ENCODE results near the gene MRPL36. TPM values are rescaled to one million over a fixed set of nuclear protein-coding genes. Genes with fewer than 3 reads are reported as not detected.

The MRPL36 gene
- polyA plus RNA-seq, 1 experiment: 104 TPM

DNA sequence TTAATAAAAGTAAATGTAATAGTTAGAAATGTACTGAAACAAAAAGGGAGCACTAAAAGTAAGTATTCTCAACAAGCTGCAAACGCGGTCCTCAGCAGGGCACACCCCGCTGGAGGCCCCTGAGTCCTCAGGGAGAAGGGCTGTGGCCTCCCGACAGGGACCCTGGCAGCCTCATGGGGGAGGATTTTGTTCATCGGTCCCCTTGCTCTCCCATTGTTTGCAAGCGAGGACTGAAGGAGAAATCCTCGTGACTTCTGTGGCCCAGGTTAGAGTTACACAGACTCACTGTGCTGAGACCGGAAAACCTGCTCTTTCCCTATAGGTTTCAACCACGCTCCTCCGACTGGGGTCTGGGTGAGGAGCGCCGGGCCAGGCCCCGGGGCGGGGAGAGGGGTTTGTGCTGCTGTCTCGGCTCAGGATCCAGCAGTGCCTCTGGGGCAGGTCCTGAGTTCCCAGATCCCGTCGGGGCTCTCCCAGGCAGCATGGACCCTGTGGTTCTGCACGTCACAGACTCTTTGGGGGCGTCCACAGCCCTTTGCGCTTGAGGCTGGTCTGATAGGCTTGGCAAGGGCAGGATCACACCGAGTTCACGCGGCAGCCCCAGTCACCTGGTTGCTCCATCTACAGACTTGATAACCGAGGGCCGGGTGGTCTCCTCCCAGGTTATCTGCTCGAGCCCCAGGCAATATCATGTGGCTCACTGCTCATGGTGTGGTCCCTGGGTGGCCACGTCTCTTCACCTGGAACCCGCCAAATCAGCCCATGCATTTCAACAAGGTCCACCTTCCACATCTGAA is 38.8 kb downstream of the MRPL36 start:
- CTCF ChIA-PET: interaction anchor here (0.9 to 5.0 kb wide), 3 partner anchors 10 to 280 kb away, joined by 3 to 75 read pairs (median 23); partner anchors contain the start of genes MRPL36 and NDUFS6
- Histone ChIP-seq H3K9me3 (ENCODE audit: control insufficient read depth, insufficient read depth, low read length) (peaks cover 3% of the 10 kb centered on the region; the same call in 1 of the 2 replicates), H3K27me3 (ENCODE audit: control insufficient read depth, insufficient read depth, low read length) (peaks cover 21% of the 10 kb centered on the region), H3K27ac (ENCODE audit: low read depth, low read length) (no peak overlapping the region), H3K4me3 (ENCODE audit: low read depth, low read length) (no peak overlapping the region)
- DNase-seq (ENCODE audit: low read depth, low spot score): no peak
- TF ChIP-seq, protein P1, sequence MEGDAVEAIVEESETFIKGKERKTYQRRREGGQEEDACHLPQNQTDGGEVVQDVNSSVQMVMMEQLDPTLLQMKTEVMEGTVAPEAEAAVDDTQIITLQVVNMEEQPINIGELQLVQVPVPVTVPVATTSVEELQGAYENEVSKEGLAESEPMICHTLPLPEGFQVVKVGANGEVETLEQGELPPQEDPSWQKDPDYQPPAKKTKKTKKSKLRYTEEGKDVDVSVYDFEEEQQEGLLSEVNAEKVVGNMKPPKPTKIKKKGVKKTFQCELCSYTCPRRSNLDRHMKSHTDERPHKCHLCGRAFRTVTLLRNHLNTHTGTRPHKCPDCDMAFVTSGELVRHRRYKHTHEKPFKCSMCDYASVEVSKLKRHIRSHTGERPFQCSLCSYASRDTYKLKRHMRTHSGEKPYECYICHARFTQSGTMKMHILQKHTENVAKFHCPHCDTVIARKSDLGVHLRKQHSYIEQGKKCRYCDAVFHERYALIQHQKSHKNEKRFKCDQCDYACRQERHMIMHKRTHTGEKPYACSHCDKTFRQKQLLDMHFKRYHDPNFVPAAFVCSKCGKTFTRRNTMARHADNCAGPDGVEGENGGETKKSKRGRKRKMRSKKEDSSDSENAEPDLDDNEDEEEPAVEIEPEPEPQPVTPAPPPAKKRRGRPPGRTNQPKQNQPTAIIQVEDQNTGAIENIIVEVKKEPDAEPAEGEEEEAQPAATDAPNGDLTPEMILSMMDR (IDR thresholded peaks at IDR 0.05; ENCODE audit: low read depth, low read length): no peak
- POLR2A ChIA-PET: no interaction called here

DNA sequence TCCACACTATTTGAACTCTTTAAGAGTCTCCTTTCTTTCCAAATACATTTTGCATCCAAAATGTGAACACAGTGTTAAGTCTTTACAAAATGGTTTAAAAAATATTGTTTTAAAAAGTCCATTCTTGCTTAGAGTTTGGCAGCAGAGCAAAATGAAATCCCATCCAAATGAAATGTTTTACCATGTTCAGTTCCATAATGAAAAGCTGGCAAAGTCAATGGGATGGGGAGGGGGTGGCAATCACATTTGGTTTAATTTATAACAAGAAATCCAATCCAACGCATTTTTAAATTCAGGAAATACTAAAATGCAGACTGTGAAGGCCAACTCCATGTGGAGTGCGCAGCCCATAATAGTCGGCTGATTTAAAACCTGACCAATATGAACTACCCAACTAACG is 39.4 kb downstream of the MRPL36 start:
- H3K4me3 ChIP-seq (ENCODE audit: low read depth, low read length): no peak overlapping the region
- ChIA-PET CTCF (interaction anchor here (0.9 kb wide), 1 partner anchor 11 kb away, joined by 3 read pairs; no protein-coding TSS in a partner anchor), POLR2A (no interaction called here)
- peaks cover 21% of the 10 kb centered on the region for H3K27me3 ChIP-seq (ENCODE audit: control insufficient read depth, insufficient read depth, low read length)
- DNase-seq (ENCODE audit: low read depth, low spot score): no peak
- TF ChIP-seq, protein P1 (IDR thresholded peaks at IDR 0.05; ENCODE audit: low read depth, low read length): no peak
- H3K27ac ChIP-seq (ENCODE audit: low read depth, low read length): no peak overlapping the region
- H3K9me3 ChIP-seq (ENCODE audit: control insufficient read depth, insufficient read depth, low read length): peaks cover 3% of the 10 kb centered on the region; the same call in 1 of the 2 replicates

DNA sequence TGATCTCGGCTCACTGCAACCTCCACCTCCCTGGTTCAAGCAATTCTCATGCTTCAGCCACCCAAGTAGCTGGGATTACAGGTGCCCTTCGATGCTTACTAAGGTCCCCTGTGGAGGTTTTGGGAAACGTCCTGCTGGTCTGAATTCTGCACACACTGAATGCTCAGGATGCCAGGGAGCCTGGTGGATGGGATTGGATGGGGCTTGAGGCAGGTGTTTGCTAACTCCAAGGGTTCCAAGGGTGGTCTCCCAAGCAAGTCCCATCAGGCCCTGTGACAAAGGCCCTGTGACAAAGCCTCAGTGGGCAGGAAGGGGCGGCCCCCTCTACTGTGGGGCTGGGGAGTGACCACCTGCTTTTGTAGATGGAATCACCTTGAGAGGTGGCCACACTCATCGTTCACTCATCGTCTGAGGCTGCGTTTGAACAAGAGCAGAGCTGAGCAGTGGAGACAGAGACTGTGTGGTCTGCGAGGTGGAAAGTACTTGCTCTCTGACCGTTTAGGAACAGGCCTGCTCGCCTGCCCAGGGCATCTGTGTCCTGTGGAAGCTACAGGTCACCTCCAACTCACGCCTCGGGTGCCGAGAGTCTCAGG is 40.2 kb downstream of the MRPL36 start:
- H3K9me3 ChIP-seq (ENCODE audit: control insufficient read depth, insufficient read depth, low read length): peaks cover 3% of the 10 kb centered on the region; the same call in 1 of the 2 replicates
- H3K27me3 ChIP-seq (ENCODE audit: control insufficient read depth, insufficient read depth, low read length): peaks cover 23% of the 10 kb centered on the region
- ChIA-PET CTCF (interaction anchor here (0.9 kb wide), 1 partner anchor 12 kb away, joined by 3 read pairs; no protein-coding TSS in a partner anchor), POLR2A (no interaction called here)
- no peak overlapping the region for H3K4me3 ChIP-seq (ENCODE audit: low read depth, low read length)
- DNase-seq (ENCODE audit: low read depth, low spot score): no peak
- TF ChIP-seq, protein P1 (IDR thresholded peaks at IDR 0.05; ENCODE audit: low read depth, low read length): no peak
- no peak overlapping the region for H3K27ac ChIP-seq (ENCODE audit: low read depth, low read length)

DNA sequence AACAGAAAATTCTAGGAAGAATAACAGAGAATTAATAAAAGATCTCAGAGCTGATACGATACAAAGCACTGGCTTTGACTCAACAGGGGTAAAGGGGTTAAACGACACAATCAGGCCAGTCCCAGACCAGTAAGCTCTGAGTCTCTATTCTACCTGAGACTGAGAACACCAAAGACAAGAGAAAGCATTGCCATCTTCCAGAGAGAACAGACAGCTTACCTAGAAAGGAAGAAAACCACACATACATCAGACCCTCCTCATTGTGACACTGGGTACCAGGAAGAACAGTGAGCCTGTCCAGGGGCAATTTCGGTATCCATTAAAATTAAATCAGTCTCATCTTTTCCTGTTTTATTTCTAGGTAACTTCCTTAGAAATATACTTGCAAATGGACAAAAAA is 41.1 kb downstream of the MRPL36 start:
- Histone ChIP-seq H3K27ac (ENCODE audit: low read depth, low read length) (no peak overlapping the region), H3K27me3 (ENCODE audit: control insufficient read depth, insufficient read depth, low read length) (peaks cover 23% of the 10 kb centered on the region), H3K4me3 (ENCODE audit: low read depth, low read length) (no peak overlapping the region), H3K9me3 (ENCODE audit: control insufficient read depth, insufficient read depth, low read length) (no peaks in the 10 kb centered on the region)
- ChIA-PET POLR2A (no interaction called here), CTCF (no interaction called here)
- TF ChIP-seq, protein P1 (IDR thresholded peaks at IDR 0.05; ENCODE audit: low read depth, low read length): no peak
- no peak for DNase-seq (ENCODE audit: low read depth, low spot score)

DNA sequence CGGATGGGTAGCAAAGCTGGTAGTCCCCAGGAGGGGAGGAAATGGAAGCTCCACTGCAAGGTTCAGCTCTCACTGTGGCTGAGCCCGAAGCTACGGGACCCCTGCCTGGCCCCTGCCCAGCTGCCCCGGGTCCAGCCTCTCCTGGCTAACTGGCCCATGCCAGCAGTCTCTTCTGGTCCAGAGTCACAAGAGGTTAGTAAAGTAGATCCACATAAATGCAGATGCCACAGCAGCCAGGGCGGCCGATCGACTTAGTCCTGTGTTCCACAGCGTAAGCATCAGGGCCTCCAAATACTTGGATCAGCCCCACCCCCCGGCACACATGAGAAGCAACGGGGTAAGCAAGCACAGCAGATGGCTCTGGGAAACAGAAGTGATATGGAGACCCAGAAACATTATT is 42.1 kb downstream of the MRPL36 start:
- no peak overlapping the region for H3K27ac ChIP-seq (ENCODE audit: low read depth, low read length)
- TF ChIP-seq, protein P1 (IDR thresholded peaks at IDR 0.05; ENCODE audit: low read depth, low read length): no peak
- ChIA-PET POLR2A (no interaction called here), CTCF (no interaction called here)
- no peak overlapping the region for H3K4me3 ChIP-seq (ENCODE audit: low read depth, low read length)
- peaks cover 20% of the 10 kb centered on the region for H3K27me3 ChIP-seq (ENCODE audit: control insufficient read depth, insufficient read depth, low read length)
- DNase-seq (ENCODE audit: low read depth, low spot score): no peak
- no peaks in the 10 kb centered on the region for H3K9me3 ChIP-seq (ENCODE audit: control insufficient read depth, insufficient read depth, low read length)

Measured in AG04450 (cell line).